WTC11 (cell line): Measurements from ENCODE around the gene TPSAB1. TPM values are rescaled to one million over a fixed set of nuclear protein-coding genes. Genes with fewer than 3 reads are reported as not detected.
"Not testable (repeated sequence)": the region's sequence is repeated elsewhere in the genome, so short reads cannot be mapped to it uniquely, and the experiment has no call there.

ENCODE experiments used
- ATAC-seq: fragments of 200-7000 bp; cut with Tn5 transposase; 2 replicates; pipeline ENCODE4 v1.10.0; 2021; ENCODE audit warnings: mild to moderate bottlenecking, moderate library complexity
- CTCF ChIA-PET: fragments of 300-600 bp; sonication (Branson Sonifier 250); formaldehyde crosslinking; loops from one replicate; lab custom pipeline; 2021; ENCODE audit warnings: antibody characterized with exemption; lab: Charles Lee
- POLR2A ChIA-PET: fragments of 350-600 bp; sonication (Branson Sonifier 250); formaldehyde crosslinking; loops from one replicate; lab custom pipeline; 2021; ENCODE audit warnings: antibody characterized with exemption; lab: Charles Lee
- DNase-seq: peaks from one replicate; pipeline ENCODE4 v3.0.0; 2021; ENCODE audit warnings: low spot score
- H3K27ac Mint-ChIP-seq: 2 replicates; pipeline ENCODE4 v1.8.0; 2021; ENCODE audit warnings: mixed read lengths
- H3K27me3 Mint-ChIP-seq: 2 replicates; pipeline ENCODE4 v1.8.0; 2021; ENCODE audit warnings: low read depth, mild to moderate bottlenecking, moderate library complexity, mixed read lengths
- H3K36me3 Mint-ChIP-seq: 2 replicates; pipeline ENCODE4 v1.8.0; 2021; ENCODE audit warnings: mixed read lengths
- H3K4me1 Mint-ChIP-seq: 2 replicates; pipeline ENCODE4 v1.8.0; 2022; ENCODE audit warnings: mixed read lengths
- H3K4me3 Mint-ChIP-seq: 2 replicates; pipeline ENCODE4 v1.8.0; 2021; ENCODE audit warnings: mild to moderate bottlenecking, moderate library complexity, mixed read lengths
- H3K9me3 Mint-ChIP-seq: 2 replicates; pipeline ENCODE4 v1.8.0; 2021; ENCODE audit warnings: mixed read lengths
- CBFB ChIP-seq: sonication (generic); formaldehyde crosslinking; IDR thresholded peaks from 2 replicates; pipeline ENCODE4 v1.8.1; 2022; ENCODE audit warnings: mild to moderate bottlenecking, low read depth, missing genetic modification reagents
- ELF4 ChIP-seq: sonication (generic); formaldehyde crosslinking; IDR thresholded peaks from 2 replicates; pipeline ENCODE4 v1.8.1; 2022; ENCODE audit warnings: low read depth, mild to moderate bottlenecking, moderate library complexity, missing genetic modification reagents
- FOXJ3 ChIP-seq: sonication (generic); formaldehyde crosslinking; IDR thresholded peaks from 2 replicates; pipeline ENCODE4 v1.9.0; 2021; ENCODE audit warnings: missing genetic modification reagents, mild to moderate bottlenecking, borderline replicate concordance
- OVOL2 ChIP-seq: fragments of 250-450 bp; sonication (Bioruptor Pico); IDR thresholded peaks from 2 replicates; pipeline ENCODE4 v1.9.0; 2021; ENCODE audit warnings: mild to moderate bottlenecking, borderline replicate concordance
- SMAD3 ChIP-seq: sonication (generic); formaldehyde crosslinking; IDR thresholded peaks from 2 replicates; pipeline ENCODE4 v1.8.0; 2022; ENCODE audit warnings: missing genetic modification reagents, mild to moderate bottlenecking, borderline replicate concordance
- ZBTB21 ChIP-seq: sonication (generic); formaldehyde crosslinking; IDR thresholded peaks from 2 replicates; pipeline ENCODE4 v1.8.1; 2023; ENCODE audit warnings: mild to moderate bottlenecking, missing genetic modification reagents, borderline replicate concordance
- ZNF263 ChIP-seq: sonication (generic); formaldehyde crosslinking; IDR thresholded peaks from 2 replicates; pipeline ENCODE4 v1.8.1; 2022; ENCODE audit warnings: low read depth, mild to moderate bottlenecking, moderate library complexity, missing genetic modification reagents
- total RNA-seq: library from RNA; stranded (reverse); gene quantifications from 3 replicates; pipeline ENCODE4 v1.2.3, GENCODE V29; 2021

TPSAB1 gene
- total RNA-seq, 1 experiment from 2014 or later: not detected

DNA sequence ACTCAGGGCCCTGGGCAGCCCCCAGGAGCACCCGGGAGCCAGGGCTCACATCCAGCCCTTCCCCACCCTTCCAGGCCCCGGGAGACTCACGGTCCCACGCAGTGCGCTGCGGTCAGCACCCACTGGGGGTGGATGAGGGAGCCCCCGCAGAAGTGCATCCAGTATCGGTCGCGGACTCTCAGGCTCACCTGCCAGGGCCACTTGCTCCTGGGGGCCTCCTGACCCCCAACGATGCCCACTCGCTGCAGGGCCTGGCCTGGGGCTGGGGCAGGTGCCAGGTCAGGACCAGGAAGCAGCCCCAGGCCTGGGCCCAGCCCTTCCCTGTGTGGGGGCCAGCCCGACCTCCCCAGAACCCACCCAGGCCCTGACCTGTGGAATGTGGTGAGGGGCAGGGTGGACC lies 11.0 kb upstream of the TPSAB1 start:
- H3K9me3 Mint-ChIP-seq, H3K27me3 Mint-ChIP-seq, POLR2A ChIA-PET, H3K36me3 Mint-ChIP-seq, DNase-seq, ATAC-seq, H3K4me1 Mint-ChIP-seq, H3K4me3 Mint-ChIP-seq, CTCF ChIA-PET, H3K27ac Mint-ChIP-seq: not testable (repeated sequence)

DNA sequence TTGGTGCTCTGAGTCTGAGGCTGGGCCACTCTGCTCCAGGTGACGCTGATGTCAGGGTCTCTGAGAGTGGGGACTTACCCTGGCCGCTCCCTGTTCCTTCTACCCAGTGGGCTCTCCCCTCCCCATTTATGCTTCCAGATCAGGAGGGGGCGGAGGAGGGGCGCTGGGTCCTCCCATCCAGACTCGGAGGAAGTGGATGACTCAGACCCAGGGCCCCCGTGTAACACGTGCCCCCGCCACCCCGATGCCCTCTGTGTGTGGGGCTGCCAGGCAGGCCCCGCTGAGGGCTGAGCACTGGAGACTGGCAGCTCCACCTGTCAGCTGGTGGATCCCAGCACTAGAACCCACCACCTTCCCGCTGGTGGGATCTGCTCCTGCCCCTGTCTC lies 10.4 kb upstream of the TPSAB1 start, which contains the start of gene TPSB2:
Gene TPSB2, minus strand, starts transcription at position 101 of the 387 bp plus-strand sequence. CDS start 233 bp downstream, outside the sequence.
- H3K9me3 Mint-ChIP-seq, H3K27ac Mint-ChIP-seq, H3K27me3 Mint-ChIP-seq, POLR2A ChIA-PET, DNase-seq, H3K4me1 Mint-ChIP-seq, CTCF ChIA-PET, ATAC-seq, H3K36me3 Mint-ChIP-seq, H3K4me3 Mint-ChIP-seq: not testable (repeated sequence)

DNA sequence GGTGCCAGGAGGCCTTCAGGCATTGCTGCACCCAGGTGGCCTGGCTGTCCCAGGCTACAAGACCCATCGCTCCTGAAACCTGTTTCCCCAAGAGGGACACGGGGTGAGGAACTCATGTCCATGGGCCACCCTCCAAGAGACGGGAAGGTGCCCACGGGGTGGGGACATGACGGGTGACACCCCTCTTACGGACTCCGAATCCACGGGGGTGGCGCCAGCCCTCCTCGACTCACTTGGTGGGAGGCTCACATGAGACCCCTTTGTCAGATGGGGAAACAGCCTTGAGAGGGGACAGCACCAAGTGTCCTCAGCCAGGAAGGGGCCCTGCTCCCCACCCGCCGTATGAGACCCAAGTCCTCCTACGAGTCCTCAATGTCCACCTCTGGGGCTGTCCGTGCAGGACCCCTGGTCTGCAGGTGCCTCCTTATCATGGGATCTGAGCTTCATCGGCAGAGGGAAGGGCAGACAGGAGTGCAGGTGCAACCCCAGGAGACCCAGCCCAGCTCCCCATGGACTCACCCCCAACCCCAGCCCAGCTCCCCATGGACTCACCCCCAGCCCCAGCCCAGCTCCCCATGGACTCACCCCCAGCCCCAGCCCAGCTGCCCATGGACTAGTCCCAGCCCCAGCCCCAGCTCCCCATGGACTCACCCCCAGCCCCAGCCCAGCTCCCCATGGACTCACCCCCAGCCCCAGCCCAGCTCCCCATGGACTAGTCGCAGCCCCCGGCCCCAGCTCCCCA lies 9.9 kb upstream of the TPSAB1 start:
- CTCF ChIA-PET, POLR2A ChIA-PET, DNase-seq, ATAC-seq, H3K27ac Mint-ChIP-seq, H3K27me3 Mint-ChIP-seq, H3K9me3 Mint-ChIP-seq, H3K4me3 Mint-ChIP-seq, H3K36me3 Mint-ChIP-seq, H3K4me1 Mint-ChIP-seq: not testable (repeated sequence)

DNA sequence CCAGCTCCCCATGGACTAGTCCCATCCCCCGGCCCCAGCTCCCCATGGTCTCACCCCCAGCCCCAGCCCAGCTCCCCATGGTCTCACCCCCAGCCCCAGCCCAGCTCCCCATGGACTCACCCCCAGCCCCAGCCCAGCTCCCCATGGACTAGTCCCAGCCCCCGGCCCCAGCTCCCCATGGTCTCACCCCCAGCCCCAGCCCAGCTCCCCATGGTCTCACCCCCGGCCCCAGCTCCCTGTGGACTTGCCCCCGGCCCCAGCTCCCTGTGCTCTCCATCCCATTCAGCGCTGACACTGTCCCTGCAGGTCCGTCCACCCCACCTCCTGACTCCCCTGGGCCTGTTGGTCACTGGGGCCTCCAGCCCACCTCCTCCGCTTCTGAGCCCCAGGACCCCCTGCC lies 9.2 kb upstream of the TPSAB1 start:
- ATAC-seq, DNase-seq, POLR2A ChIA-PET, H3K36me3 Mint-ChIP-seq, H3K27ac Mint-ChIP-seq, CTCF ChIA-PET, H3K9me3 Mint-ChIP-seq, H3K4me1 Mint-ChIP-seq, H3K27me3 Mint-ChIP-seq, H3K4me3 Mint-ChIP-seq: not testable (repeated sequence)

DNA sequence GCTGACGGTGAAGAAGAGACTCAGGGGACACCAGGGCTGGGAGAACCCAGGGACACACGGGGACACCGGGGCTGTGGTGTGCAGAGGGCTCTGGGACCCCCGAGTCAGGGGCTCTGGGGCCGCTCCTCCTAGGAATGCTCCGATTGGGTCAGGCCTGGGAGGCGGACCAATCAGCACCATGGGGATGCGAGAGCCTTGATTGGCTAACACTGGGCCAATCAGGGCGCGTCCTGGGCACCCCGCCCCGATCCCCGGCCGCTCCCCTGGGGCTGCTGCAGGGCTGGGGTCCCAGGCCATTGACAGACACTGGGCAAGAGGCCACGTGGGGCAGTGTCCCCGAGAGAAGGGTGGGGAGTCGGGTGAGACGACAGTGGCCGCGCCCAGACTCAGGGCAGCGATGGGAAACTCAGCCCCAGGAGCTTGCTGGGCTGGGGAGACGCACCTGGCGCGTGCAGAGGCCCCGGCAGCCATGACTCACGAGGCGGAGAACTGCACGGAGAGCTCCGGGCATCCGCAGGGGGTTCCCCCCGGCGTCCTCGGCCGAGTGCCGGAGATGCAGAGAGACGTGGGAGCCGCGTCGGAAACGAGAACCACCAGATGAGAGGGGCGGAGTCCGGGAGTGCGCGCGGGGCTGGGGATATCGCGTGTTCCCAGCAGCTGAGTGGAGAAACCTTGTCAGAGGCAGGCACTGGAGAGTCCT lies 8.3 kb upstream of the TPSAB1 start:
- H3K9me3 Mint-ChIP-seq, H3K27me3 Mint-ChIP-seq, DNase-seq, H3K4me3 Mint-ChIP-seq, H3K27ac Mint-ChIP-seq, H3K36me3 Mint-ChIP-seq, H3K4me1 Mint-ChIP-seq, POLR2A ChIA-PET, CTCF ChIA-PET: not testable (repeated sequence)
- ATAC-seq: peak; percentile 73

DNA sequence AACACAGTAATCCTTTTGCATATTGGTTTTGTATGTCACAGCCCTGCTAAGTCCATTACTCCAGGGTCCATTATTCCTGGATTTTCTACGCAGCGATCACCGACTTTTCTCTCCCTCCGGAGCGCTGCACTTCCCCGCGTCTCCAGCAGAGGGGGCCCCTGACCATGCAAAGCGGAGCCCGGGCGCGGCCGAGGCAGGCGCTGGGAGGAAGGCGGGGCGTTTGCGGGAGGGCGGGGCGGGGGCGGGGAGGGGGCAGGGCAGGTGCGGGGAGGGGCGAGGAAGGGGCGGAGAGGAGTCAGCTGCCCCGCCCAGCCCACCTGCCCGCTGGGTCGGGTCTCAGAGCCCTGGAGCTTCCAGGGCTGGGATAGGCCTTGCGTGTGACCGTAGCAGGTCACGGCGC lies 3.8 kb upstream of the TPSAB1 start:
- ATAC-seq: peak; percentile 69
- H3K4me1 Mint-ChIP-seq, POLR2A ChIA-PET, H3K27me3 Mint-ChIP-seq, CTCF ChIA-PET, H3K36me3 Mint-ChIP-seq, H3K4me3 Mint-ChIP-seq, H3K27ac Mint-ChIP-seq, H3K9me3 Mint-ChIP-seq, DNase-seq: not testable (repeated sequence)

DNA sequence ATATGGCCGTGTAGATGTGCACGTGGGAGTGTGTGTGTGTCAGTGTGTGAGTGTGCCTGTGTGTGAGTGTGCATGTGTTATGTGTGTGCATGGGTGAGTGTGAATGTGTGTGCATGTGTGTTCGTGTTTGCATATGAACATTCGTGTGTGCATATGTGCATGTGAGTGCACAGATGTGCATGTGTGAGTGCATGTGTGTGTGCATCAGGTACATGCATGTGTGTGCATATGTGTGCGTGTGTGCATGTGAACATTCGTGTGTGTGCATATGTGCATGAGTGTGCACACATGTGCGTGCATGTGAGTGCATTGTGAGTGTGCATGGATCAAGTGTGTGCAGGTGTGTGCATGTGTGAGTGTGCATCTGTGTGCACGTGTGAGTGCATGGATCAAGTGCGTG lies 2.5 kb upstream of the TPSAB1 start:
- H3K4me3 Mint-ChIP-seq: no peak overlapping the region
- H3K4me1 Mint-ChIP-seq: no peaks in the 10 kb centered on the region; the same call in none of the 2 replicates
- DNase-seq: no peak
- no peaks in the 10 kb centered on the region for H3K36me3 Mint-ChIP-seq
- TF ChIP-seq FOXJ3 (CRISPR knock-in tag): no peak
- no peak for TF ChIP-seq SMAD3 (CRISPR knock-in tag)
- no peak for TF ChIP-seq ZBTB21 (CRISPR knock-in tag)
- no peak for TF ChIP-seq OVOL2
- no peak for TF ChIP-seq ELF4 (CRISPR knock-in tag)
- no peak for TF ChIP-seq CBFB (CRISPR knock-in tag)
- TF ChIP-seq ZNF263: no peak
- H3K27ac Mint-ChIP-seq: 0 out of 2 replicates have a peak overlapping the region, but pooled peaks have one; percentile 36
- peaks cover 5% of the 10 kb centered on the region for H3K9me3 Mint-ChIP-seq
- no peak for ATAC-seq
- H3K27me3 Mint-ChIP-seq: peaks cover 7% of the 10 kb centered on the region
- ChIA-PET POLR2A (no interaction called here), CTCF (no interaction called here)

DNA sequence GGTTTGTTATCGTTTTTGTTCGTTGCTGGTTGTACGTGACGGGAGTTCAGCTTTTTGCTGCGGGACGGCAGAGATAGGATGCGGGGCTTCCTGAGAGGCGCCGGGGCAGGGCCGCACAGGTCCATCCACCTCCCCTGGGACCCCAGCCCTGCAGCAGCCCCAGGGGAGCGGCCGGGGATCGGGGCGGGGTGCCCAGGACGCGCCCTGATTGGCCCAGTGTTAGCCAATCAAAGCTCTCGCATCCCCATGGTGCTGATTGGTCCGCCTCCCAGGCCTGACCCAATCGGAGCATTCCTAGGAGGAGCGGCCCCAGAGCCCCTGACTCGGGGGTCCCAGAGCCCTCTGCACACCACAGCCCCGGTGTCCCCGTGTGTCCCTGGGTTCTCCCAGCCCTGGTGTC lies 1.6 kb upstream of the TPSAB1 start:
- H3K4me3 Mint-ChIP-seq, DNase-seq, H3K27me3 Mint-ChIP-seq, CTCF ChIA-PET, H3K4me1 Mint-ChIP-seq, H3K36me3 Mint-ChIP-seq, H3K27ac Mint-ChIP-seq, POLR2A ChIA-PET, H3K9me3 Mint-ChIP-seq: not testable (repeated sequence)
- ATAC-seq: peak; percentile 17

DNA sequence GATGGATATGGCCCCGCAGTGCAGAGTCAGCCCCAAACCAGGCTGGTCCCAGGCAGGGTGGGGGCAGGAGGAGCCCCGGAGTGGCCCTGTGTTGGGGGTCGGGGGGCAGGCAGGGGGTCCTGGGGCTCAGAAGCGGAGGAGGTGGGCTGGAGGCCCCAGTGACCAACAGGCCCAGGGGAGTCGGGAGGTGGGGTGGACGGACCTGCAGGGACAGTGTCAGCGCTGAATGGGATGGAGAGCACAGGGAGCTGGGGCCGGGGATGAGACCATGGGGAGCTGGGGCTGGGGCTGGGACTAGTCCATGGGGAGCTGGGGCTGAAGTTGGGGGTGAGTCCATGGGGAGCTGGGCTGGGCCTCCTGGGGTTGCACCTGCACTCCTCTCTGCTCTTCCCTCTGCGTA lies 930 bp upstream of the TPSAB1 start:
- H3K4me1 Mint-ChIP-seq, H3K9me3 Mint-ChIP-seq, CTCF ChIA-PET, H3K27ac Mint-ChIP-seq, H3K4me3 Mint-ChIP-seq, POLR2A ChIA-PET, H3K36me3 Mint-ChIP-seq, H3K27me3 Mint-ChIP-seq, ATAC-seq: not testable (repeated sequence)
- peak; percentile 10 for DNase-seq

DNA sequence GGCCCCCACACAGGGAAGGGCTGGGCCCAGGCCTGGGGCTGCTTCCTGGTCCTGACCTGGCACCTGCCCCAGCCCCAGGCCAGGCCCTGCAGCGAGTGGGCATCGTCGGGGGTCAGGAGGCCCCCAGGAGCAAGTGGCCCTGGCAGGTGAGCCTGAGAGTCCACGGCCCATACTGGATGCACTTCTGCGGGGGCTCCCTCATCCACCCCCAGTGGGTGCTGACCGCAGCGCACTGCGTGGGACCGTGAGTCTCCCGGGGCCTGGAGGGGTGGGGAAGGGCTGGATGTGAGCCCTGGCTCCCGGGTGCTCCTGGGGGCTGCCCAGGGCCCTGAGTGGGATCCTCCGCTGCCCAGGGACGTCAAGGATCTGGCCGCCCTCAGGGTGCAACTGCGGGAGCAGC lies 576 bp downstream of the TPSAB1 start:
- CTCF ChIA-PET: not testable (repeated sequence)
- peaks cover 15% of the 10 kb centered on the region for H3K27me3 Mint-ChIP-seq

DNA sequence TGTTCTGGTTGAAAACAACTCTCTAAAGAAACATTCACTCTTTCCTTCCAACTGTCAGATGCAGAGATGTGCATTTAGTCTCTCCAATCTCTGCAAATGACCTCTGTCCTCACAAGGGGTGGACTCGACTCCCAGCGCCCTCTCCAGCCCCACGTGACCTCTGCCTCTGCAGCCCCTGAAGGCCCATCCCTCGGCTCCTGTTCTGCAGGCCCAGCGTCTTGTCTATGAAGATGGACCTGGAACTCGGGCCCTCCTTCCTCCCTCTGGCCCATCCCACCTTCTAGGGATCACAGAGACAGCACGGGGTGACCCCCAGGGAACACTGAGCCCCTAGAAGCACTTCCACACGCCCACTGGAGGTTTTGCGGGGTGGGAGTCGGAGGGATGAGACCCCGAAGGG lies 2.9 kb downstream of the TPSAB1 start:
- CTCF ChIA-PET, H3K36me3 Mint-ChIP-seq, H3K4me3 Mint-ChIP-seq, ATAC-seq, POLR2A ChIA-PET, H3K27ac Mint-ChIP-seq, DNase-seq, H3K9me3 Mint-ChIP-seq, H3K4me1 Mint-ChIP-seq: not testable (repeated sequence)
- peaks cover 28% of the 10 kb centered on the region for H3K27me3 Mint-ChIP-seq

More for the DNA sequence above, 576 bp downstream of the TPSAB1 start:
- H3K36me3 Mint-ChIP-seq, POLR2A ChIA-PET, H3K9me3 Mint-ChIP-seq, ATAC-seq, H3K27ac Mint-ChIP-seq, H3K4me1 Mint-ChIP-seq, H3K4me3 Mint-ChIP-seq: not testable (repeated sequence)
- DNase-seq: peak; percentile 0
